Measurements from ENCODE around the gene MYL10. TPM values are rescaled to one million over a fixed set of nuclear protein-coding genes. Genes with fewer than 3 reads are reported as not detected.

MYL10 gene
- total and polyA plus RNA-seq, 2 of the 8 experiments (the other 6 are each of a cell fraction or from before 2014, with no cell fraction given), result 0.18 TPM; not detected in 1

GRCh38 chr7:101644879-101645278 lies 15.8 kb upstream of the MYL10 start:
- POLR2A ChIA-PET (ENCODE audit: partially characterized antibody), result interaction anchor here (0.5 to 1.1 kb wide), 2 partner anchors 20 to 337 kb away, joined by 3 read pairs; no protein-coding TSS in a partner anchor
- Histone ChIP-seq H3K4me2 (ENCODE audit: insufficient read depth in 1 of 2, low read depth in 2 of 2, low read length in 2 of 2) (no peak overlapping the region), H2BK5ac (ENCODE audit: low read depth, low read length) (peak overlapping the region; percentile 52; the same call in 1 of the 2 replicates), H3K36me3 (ENCODE audit: control insufficient read depth in 2 of 4, insufficient read depth in 4 of 4, low read length in 3 of 4) (no peaks in the 10 kb centered on the region), H3K9ac (replicated peaks in 1 of 4; ENCODE audit: extremely low read depth in 1 of 4, low read depth in 3 of 4, low read length in 3 of 4) (no peak overlapping the region), H3K23ac (ENCODE audit: insufficient read length) (no peak overlapping the region), H2AK5ac (ENCODE audit: low read depth, low read length) (no peak overlapping the region), H3K27me3 (replicated peaks in 1 of 4; ENCODE audit: control insufficient read depth in 3 of 4, extremely low read depth in 1 of 4, insufficient read depth in 3 of 4, low read length in 3 of 4) (no peaks in the 10 kb centered on the region), H3K79me2 (ENCODE audit: control insufficient read depth in 1 of 2, insufficient read depth in 2 of 2, low read length in 2 of 2) (no peaks in the 10 kb centered on the region), H3K79me1 (ENCODE audit: low read depth, low read length) (no peaks in the 10 kb centered on the region), H4K20me1 (replicated peaks in 1 of 2; ENCODE audit: control insufficient read depth in 1 of 2, insufficient read depth in 2 of 2, low read length in 2 of 2) (no peaks in the 10 kb centered on the region), H4K8ac (ENCODE audit: extremely low read depth, insufficient read depth, low read length) (no peak overlapping the region), H3K9me3 (ENCODE audit: insufficient read depth in 2 of 2, low read depth in 1 of 2, low read length in 1 of 2) (no peaks in the 10 kb centered on the region), H2BK15ac (ENCODE audit: low read length) (no peak overlapping the region), H3K4ac (replicated peaks; ENCODE audit: insufficient read length, low read depth, low read length) (no peak overlapping the region), H4K5ac (ENCODE audit: insufficient read length, low read depth, low read length) (no peak overlapping the region), H4K91ac (replicated peaks; ENCODE audit: insufficient read length, low read length) (no peak overlapping the region), H3K14ac (ENCODE audit: insufficient read length) (no peak overlapping the region), H2BK12ac (ENCODE audit: low read depth, low read length) (no peak overlapping the region; the same call in 1 of the 2 replicates), H3K4me1 (replicated peaks in 1 of 4; ENCODE audit: control insufficient read depth in 3 of 4, insufficient read depth in 4 of 4, low read length in 3 of 4) (peaks cover 0 to 4% (median 1%) of the 10 kb centered on the region in 4 experiments; a peak in 3 of 7 replicates), H2BK20ac (ENCODE audit: low read length) (0 out of 2 replicates have a peak overlapping the region, but pooled peaks have one; percentile 18), H3K18ac (ENCODE audit: extremely low read depth, low read length) (no peak overlapping the region; the same call in 1 of the 2 replicates), H3K56ac (replicated peaks; ENCODE audit: insufficient read length, low read depth, low read length) (no peak overlapping the region), H3K23me2 (ENCODE audit: low read depth, low read length) (no peaks in the 10 kb centered on the region), H2BK120ac (replicated peaks; ENCODE audit: low read depth, low read length) (no peak overlapping the region), H2AFZ (ENCODE audit: low read length) (no peak overlapping the region; the same call in 1 of the 2 replicates), H3K27ac (ENCODE audit: low read depth, low read length) (no peak overlapping the region), H3K4me3 (ENCODE audit: extremely low read depth in 1 of 4, insufficient read depth in 2 of 4, low read depth in 3 of 4, low read length in 4 of 4) (no peak overlapping the region)
- TF ChIP-seq CHD1 (IDR thresholded peaks at IDR 0.05; ENCODE audit: low read depth, low read length), result no peak
- TF ChIP-seq CTCF (IDR thresholded peaks at IDR 0.05; ENCODE audit: control extremely low read depth in 1 of 3, insufficient read depth in 1 of 3, low read depth in 1 of 3, low read length in 3 of 3), result no peak
- TF ChIP-seq YY1 (IDR thresholded peaks at IDR 0.05; ENCODE audit: low read depth, low read length), result no peak
- no peak for TF ChIP-seq ZNF274 (IDR thresholded peaks at IDR 0.05; ENCODE audit: borderline replicate concordance, extremely low read depth, low read length)
- no peak for TF ChIP-seq RBBP5 (IDR thresholded peaks at IDR 0.05; ENCODE audit: borderline replicate concordance, low read depth, low read length)
- FAIRE-seq, result no peak
- WGBS, 2 experiments (ENCODE audit: extremely low coverage in 1 of 2, insufficient coverage in 1 of 2, insufficient read length in 1 of 2, insufficient replicate concordance in 2 of 2, low coverage in 1 of 2, low lambda C conversion rate in 2 of 2, missing lambda C conversion rate in 1 of 2), result 86% methylated on average over 18 of the region's 18 CpGs; no CpG with 5 or more reads in 1 of the 2 experiments
- CTCF ChIA-PET (ENCODE audit: partially characterized antibody), result interaction anchor here (0.6 to 1.6 kb wide), 8 partner anchors 10 to 686 kb away, joined by 3 to 4 read pairs (median 3); no protein-coding TSS in a partner anchor
- no peak for DNase-seq (ENCODE audit: low read depth in 1 of 2, low spot score in 2 of 2)
